NCI-H2196 (cell line): ENCODE data around the gene IGFBP6.

Source experiments
- DNase-seq: peaks from one replicate; lab custom pipeline; 2025; ENCODE audit not compliant: unreplicated experiment; lab: John Stamatoyannopoulos, UW

The IGFBP6 gene

GRCh38 chr12:53115891-53116648 lies 18.6 kb downstream of the IGFBP6 start:
- no peak for DNase-seq

GRCh38 chr12:53118751-53119300 lies 21.4 kb downstream of the IGFBP6 start:
- no peak for DNase-seq

DNA sequence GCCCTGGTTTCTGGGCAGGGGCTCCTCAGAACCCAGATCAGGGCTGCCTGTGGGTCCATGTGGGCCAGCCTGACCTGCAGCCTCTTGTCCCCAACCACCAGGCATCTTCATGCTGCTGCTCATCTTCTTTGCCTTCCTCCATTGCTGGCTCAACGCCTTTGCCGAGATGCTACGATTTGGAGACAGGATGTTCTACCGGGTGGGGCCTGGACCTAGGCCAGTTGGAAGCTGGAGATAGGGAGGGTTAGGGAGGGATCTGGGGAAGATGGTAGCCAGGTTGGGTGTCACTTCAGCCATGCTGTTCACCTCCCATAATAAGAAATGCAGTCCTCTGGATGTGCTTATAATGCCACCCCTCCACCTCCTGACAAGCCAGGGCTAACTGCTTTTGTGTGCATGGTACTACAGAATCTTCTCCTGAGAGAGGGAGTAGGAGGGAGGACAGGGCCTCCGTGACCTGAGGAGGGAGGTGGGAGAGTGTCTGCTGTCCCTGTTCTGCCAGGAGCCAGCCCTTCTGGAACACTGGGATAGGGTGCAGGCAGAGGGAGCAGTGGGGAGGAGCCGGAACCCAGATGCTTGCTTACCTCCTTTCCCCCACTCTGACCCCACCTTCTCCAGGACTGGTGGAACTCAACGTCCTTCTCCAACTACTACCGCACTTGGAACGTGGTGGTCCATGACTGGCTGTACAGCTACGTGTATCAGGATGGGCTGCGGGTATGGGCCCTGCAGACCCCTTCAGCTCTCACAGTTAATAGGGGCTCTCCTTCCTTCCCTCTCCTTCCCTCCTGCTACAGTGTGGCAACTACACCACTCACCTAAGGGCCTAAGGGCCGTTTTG lies 23.4 kb downstream of the IGFBP6 start:
- no peak for DNase-seq

DNA sequence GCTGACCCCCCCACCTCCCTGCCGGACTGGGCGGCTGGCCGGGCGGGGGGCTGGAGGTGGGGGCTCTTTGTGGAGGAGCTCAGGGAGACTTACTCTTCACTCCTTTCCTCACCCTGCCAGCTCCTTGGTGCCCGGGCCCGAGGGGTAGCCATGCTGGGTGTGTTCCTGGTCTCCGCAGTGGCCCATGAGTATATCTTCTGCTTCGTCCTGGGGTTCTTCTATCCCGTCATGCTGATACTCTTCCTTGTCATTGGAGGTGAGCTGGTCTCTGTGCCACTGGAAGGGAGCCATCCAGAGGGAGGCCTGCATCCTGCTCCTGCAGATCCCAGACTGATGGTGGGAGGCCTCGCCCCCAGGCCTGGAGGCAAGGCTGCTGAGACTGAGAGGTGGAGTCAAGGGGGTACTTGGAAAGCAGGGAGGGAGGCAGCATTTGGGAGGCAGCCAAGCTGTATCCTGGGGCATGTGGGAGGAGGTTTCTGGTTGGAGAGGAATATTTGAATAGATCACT lies 25.5 kb downstream of the IGFBP6 start:
- peak; percentile 9 for DNase-seq

DNA sequence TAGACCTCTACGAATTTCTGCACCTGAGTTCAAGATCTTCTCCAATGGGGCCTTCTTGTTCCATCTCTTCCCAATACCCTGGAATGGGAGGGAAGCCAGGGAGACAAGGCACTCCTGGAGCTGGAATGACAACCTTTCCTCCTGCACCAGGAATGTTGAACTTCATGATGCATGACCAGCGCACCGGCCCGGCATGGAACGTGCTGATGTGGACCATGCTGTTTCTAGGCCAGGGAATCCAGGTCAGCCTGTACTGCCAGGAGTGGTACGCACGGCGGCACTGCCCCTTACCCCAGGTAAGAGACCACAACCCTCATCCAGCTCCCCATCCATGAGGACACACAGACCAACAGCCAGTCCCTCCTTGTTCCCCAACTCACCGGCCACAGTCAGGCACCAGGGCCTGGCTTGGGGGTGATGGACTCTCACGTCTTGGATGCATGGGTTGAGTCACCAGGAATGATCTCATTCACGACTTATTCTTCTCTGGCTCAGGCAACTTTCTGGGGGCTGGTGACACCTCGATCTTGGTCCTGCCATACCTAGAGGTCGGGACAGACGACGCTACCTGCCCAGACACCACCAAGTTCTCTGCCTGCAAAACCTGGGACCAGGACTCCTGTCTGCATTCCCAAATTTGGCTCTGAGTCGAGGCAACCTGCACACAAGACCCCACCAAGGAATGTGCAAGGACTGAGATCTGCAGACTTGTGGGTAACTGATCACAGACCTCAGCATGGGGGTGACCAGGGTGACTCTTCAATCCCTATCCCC lies 26.3 kb downstream of the IGFBP6 start:
- no peak for DNase-seq

GRCh38 chr12:53124352-53124723 lies 26.9 kb downstream of the IGFBP6 start:
- no peak for DNase-seq

- no peak for DNase-seq
These were observed 29.7 kb downstream of the IGFBP6 start for GRCh38 chr12:53127169-53127568.

GRCh38 chr12:53128780-53129569 lies 31.5 kb downstream of the IGFBP6 start:
- DNase-seq: no peak

DNA sequence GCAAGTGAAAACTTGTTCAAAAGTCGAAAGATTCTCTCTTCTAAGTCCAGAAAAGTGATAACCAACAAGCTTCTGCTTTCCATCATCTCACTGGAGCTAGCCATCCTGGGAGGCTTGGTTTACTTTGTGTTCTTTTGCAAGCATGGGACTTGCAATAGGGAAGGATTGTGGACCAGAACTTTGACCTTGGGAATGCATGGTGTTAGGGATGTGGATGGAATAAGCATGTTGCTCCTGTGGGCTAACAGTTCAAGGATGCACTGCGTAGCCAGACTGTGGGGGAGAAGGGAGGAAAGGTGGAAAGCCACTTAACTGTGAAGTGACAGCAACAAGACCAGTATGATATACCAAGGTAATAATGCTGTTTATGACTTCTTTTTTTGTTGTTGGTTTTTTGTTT lies 34.4 kb downstream of the IGFBP6 start:
- no peak for DNase-seq

- DNase-seq: no peak
These were observed 36.3 kb downstream of the IGFBP6 start for GRCh38 chr12:53133722-53134121.

DNA sequence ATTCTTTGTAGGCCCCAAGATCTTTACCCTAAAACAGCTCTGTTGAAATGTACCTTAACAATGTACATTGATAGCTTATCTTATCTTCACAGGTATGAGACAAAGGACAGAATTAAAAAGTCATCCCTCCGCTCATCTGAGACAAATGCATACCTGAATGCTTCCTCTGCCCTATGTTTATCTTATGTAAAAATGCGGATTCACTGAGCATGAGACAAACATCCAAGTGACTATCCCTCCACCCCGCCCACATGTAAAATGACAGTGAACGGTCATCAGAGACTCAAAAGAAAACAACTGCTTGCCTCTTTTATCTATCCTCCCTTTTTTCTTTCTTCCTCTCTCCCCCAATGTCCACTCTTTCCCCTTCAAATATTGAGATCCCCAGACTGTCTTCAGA lies 45.9 kb downstream of the IGFBP6 start:
- DNase-seq: no peak

DNA sequence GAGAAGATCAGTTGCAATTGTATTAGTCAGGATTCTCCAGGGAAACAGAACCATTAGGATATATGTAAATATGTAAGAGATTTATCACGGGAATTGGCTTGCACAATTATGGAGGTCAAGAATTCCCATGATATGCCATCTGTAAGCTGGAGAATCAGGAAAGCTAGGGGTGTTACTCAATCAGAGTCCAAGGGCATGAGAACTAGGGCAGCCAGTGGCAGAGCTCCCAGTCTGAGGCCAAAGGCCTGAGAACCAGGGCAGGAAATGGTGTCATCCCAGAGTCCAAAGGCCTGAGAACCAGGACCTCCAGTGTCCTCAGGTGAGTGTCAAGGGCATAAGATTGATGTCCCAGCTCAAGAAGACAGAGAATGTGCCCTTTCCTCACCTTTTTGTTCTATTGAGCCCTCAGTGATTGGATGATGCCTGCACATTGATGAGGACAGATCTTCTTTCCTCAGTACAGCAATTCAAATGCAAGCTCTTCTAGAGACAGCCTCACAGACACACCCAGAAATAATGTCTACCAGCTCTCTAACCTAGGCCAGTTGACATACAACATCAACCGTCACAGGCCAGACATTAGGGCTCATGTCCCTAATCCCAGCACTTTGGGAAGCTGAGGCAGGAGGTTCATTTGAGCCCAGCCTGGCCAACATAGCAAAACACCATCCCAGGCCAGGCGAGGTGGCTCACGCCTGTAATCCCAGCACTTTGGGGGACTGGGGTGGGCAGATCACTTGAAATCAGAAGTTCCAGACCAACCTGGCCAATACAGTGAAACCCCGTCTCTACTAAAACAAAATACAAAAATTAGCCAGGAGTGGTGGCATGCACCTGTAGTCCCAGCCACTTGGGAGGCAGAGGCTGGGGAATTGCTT lies 48.2 kb downstream of the IGFBP6 start:
- DNase-seq: no peak

DNA sequence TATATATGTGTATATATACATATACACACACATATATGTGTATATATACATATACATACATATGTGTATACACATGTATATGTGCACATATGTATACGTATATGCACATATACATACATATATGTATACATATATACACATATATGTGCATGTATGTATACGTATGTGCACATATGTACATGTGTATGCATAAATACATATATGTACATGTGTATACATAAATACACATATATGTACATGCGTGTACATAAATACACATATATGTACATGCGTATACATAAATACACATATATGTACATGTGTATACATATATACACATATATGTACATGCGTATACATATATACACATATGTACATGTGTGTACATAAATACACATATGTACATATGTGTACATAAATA lies 49.7 kb downstream of the IGFBP6 start:
- DNase-seq: no peak

- DNase-seq: no peak
These were observed 50.2 kb downstream of the IGFBP6 start for GRCh38 chr12:53147653-53148052.

- no peak for DNase-seq
These were observed 53.6 kb downstream of the IGFBP6 start for GRCh38 chr12:53151039-53151438.
